ENCODE results near the gene STMN3.
"Not testable (repeated sequence)": the region's sequence is repeated elsewhere in the genome, so short reads cannot be mapped to it uniquely, and the experiment has no call there.

STMN3 gene

DNA sequence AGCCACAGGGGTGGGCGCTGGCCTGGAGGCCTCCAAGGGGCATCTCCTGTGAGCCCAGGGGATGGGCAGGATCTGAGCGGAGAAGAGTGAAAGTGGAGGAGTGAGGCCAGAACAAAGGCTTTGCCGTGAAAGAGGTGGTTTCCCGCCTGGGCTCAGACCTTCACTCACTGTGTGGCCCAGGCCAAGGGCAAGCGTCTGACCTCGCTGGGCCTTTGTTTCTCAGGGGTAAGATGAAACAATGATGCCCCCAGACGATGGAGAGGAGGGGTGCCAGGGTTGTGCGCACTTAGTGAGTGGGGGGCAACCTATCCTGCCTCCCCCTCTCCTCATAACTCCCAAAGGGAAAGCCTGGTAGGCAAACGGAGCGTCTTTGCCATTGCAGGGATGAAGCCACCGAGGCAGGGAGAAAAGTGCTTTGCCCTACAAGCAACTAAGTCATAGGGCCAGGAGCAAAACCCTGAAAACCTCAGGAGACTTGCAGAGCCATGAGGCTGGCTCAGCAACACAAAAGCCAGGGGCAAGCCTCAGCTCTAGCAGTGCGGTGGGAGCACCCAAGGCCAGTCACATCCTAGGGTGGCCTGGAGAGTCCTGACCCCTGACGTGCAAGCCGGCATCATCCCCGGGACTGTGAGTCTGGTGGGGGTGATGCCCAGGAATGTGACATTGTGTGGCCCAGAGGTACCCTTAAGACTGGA is 897 bp upstream of the STMN3 start:
- DNase-seq, result no peak

DNA sequence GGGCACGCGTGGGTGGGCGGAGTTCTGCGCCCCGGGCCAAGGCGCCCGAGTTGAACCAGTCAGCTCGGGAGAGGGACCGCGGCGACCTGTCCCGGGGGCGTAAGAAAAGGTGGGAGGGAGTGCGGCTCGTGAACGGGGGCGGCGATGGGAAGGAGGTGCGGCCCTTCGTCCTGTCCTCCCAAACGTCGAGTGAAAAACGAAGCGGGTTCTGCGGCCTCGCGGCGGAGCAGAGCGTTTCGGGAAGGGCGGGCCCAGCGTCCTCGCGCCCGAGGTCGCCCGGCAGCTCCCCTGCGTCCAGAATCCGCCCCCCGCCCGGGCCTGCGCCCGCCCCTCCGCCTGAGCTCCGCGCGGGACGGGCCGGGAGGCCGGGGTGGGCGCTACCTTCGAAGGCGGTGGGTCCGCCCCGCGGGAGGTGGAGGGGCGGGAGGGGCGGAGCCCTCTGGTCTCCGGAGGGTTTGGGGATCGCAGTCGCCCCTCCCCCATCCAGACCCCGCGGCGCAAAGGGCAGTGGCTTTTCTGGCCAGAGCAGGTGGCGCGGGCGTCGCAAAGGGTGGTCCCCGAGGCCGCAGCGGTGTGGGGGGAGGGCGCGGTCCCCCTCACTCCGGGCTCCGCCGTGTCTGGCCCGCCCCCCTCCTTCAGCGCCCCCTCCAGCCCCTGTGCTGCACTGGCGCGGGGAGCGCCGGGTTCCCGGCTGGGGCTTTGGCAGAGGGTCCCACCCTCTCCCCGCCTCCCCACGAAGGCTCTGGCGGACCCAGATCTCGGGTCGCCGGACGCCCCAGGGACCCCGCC is 838 bp downstream of the STMN3 start:
- peak; percentile 48 for DNase-seq

DNA sequence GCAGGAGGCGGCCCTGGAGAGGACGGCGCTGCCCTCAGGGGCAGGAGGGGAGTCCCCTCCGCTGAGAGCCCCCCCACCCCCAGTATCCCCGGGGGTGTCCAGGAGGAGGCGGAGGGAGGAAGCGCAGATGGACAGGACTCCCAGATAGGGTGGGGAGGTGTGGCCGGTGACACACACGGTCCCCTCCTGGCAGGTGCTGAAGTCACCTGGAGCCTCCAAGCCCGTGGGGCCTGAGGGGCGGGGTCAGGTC is 1.4 kb downstream of the STMN3 start:
- no peak for DNase-seq

DNA sequence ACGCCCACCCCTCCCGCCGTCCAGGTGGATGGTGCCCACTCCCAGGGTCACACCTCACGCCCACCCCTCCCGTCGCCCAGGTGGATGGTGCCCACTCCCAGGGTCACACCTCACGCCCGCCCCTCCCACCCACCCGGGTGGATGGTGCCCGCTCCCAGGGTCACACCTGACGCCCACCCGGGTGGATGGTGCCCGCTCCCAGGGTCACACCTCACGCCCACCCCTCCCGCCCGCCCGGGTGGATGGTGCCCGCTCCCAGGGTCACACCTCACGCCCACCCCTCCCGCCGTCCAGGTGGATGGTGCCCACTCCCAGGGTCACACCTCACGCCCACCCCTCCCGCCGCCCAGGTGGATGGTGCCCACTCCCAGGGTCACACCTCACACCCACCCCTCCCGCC is 2.7 kb downstream of the STMN3 start:
- not testable (repeated sequence) for DNase-seq

DNA sequence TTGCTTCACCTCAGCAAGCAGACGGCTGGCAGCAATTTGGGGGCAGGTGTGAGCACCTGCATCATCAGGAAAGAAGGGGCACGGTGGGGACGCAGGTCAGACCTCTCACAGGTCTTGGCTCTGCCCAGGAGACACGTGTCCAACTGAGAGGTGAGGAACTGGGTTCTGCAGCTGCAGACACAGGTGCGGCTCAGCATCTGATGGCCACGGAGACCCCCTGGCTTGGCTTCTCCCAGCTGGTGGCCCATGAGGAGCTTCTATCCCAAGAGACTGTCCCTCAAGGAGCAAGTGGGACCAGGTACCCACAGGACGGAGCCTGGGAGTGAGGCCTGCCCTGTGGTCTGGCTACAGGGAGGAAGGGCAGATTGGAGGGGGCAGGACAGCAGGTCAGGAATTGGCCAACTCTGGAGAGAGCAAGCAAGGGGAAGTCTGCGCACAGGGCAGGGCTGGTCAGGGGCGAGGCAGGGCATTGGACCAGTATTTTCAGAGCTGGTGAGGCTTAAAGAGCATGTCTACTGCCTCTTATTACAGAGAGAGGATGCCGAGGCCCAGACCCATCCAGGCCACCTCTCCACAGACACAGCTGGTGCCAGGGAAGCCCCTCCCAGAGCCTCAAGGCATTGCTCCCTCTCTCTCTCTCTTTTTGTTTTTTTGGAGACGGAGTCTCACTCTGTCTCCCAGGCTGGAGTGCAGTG is 4.2 kb downstream of the STMN3 start:
- no peak for DNase-seq

DNA sequence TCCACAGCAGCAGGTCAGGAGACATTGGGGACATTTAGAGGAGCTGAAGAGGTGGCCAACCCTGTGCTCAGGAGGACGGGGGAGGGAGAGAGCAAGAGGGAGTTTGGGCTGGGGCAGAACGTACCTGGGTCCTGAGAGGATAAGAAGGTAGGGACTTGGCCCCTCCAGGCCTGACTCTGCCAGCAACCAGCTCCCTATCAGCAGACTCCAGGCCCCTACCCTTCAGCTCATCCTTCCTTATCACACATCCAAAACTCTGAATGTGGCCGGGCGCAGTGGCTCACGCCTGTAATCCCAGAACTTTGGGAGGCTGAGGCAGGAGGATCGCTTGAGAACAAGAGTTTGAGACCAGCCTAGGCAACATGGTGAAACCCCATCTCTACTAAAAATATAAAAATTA is 5.0 kb downstream of the STMN3 start:
- no peak for DNase-seq

DNA sequence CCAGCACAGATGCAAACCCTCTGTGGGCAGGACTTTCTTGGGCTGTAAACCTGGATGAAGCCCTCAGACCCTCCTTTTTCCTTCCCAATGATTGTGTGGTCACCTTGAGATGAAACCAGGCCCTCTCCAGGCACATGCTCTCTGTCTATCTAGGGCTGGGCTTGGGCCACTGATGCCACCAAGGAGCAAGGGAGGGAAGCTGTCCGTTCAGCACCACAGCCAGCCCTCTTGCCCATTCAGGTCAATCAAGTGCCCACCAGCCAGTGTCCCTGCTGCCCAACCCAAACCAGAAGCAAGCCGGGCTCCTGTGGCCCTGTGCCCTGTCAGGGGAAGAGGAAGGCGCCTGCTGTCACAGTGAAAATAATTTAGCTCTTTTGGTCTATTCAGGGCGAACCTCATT is 8.0 kb downstream of the STMN3 start:
- no peak for DNase-seq

DNA sequence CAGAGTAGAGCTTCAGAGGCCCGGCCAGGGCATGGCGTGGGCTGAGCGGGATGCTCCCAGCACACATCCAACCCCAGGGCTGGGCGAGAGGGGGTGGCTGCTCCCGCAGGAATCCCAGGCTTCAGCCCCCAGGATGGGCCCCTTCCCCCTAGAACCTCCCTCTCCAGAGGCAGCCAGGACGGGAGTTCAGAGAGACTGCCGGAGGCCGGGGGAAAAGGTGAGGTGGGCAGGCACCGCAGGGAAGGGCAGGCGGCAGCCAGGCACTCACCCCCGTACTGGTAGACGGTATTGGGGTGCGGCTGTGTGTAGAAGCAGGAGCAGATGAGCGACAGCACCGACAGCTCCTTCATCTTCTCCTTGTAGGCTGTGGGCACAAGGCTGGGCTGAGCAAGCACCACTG is 9.3 kb downstream of the STMN3 start:
- no peak for DNase-seq

DNA sequence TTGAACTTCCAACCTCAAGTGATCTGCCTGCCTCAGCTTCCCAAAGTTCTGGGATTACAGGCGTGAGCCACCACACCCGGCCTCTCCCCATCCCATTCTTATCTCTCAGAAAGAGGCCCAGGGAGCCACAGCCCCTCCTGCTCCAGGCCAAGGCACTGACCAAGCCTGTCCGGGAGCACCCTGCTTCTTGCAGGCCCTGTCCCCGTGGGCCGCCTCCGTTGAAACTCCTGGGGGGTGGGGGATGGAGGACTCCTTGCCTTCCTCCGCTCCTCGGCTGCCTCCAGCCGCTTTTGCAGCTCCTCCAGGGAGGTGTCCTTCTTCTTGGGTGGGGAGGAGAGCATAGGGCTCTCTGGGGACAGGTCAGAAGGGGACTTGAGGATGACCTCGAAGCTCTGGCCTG is 9.7 kb downstream of the STMN3 start:
- no peak for DNase-seq

DNA sequence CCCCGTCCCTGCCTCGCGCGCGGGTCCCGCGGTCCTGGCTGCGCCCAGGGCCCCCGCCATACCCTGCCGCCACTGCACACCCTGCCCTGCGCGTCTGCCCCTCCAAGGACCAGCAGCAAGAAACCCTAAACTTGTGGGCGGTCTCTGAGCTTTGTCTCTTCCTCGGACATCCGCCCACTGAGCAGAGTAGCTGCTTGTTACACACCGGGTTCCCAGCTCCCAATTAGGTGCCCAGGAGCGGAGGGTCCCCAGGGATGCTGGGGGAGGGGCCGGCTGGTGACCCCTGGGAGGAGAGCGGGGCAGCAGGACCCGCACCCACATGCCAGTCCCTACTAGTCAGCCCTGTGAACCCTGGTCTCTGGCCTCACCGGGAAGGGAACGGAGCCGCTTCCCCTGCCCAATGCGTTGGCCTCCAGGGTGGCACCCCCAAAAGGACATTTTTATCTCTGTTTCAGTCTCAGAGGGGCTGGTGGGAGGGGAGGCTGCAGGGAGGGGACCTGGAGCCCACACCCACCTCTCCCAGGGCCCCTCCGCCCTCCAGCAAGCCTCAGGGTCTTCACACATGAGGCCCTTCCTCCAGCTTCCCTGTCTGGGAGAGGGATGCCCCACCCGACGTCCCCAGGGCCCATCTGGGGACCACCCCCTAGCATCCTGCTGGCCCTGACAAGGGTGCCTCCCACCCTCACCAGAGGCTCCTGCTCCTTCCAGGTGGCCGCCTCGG is 10.5 kb downstream of the STMN3 start:
- DNase-seq, result no peak

DNA sequence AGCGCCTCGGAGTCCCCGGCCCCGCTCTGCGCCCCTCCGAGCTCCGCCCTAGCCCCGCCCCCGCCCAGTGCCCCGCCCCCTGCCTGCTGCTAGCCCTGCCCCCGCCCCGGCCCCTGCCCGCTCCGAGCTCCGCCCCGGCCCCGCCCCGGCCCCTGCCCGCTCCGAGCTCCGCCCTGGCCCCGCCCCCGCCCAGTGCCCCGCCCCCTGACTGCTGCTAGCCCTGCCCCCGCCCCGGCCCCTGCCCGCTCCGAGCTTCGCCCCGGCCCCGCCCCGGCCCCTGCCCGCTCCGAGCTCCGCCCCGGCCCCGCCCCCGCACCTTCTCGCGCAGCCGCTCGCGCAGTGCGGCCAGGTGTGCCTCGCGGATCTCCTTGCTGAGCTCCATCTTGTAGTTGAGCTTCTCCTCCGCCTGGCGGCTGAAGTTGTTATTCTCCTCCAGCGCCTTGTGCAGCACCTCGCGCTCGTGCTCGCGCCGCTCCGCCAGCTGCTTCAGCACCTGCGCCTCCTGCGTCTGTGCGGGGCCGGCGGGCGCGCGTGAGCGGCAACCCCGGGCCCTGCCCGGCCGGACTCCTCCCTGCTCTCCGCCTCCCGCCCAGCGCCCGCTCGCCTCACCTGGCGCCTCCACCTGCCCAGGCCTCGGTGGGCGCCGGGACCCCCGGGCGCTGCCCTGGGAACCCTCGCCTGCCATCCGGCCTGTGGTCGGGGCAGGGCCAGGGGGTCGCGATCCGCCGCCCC is 11.3 kb downstream of the STMN3 start:
- peak; percentile 89 for DNase-seq

DNA sequence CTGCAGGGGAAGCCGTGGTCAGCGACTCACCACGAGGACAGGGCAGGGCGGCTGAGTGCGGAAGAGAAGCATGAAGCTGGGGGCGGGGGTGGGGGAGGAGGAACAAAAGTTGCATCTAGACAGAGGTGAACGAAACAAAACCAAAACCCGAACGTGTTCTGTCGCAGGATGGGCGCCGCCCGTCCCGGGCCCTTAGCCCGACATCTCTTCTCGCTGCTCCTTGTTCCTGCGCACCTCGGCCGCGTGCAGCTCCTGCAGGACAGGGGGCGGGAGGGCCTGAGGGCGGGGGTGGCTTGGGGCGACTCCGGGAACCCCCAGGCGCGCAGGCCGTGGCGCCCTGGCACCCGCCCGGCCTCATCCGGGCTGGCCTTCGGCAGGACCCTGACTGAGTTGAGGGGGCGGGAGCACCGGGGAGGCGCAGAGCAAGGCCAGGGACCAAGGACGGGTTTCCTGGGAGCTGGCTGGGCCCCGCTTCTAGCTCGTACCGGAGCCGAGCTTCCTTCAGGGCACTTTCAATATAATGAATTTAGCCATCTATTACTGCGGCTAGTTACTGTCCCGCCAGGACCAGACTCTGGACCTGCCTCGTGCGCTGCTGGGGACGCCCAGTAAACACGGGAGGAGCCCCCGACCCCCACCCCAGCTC is 12.0 kb downstream of the STMN3 start:
- DNase-seq, result no peak

DNA sequence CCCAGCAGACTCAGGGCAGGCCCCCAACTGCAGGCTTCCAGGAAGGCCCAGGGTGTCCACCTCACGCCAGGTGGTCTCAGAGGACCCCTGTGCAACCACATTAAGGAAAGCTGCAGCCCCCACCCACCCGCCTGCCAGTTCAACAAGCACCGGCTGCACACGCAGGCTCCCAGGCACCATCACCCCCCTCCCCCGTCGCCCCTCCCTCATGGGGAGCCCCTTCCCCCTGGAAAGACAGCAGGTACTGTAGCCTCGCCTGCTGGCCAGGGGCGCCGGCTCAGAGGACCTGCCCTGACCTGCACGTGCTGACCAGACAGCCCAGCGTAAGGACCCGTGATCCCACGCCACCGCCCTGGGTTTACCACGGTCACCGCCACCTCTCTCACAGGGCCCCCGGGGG is 12.5 kb downstream of the STMN3 start:
- DNase-seq, result not testable (repeated sequence)

DNA sequence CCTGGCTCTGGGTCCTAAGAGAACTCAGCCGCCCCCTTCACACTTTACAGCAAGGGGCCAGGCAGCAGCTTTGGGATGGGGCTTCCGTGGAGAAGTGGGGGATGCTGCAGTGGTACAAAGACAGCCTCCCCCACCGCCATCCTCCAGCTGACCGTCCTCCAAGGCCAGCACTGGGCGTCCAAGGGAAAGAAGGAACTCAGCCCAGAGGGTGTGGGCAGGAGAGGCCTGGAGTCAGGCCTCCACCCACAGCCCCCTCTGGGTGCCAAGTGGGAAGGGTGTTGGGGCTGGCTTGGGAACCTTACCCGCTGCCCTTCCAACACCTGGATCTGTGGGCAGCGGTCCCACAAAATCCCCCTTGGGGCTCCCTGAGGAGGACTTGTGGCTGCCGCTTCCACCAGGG is 13.1 kb downstream of the STMN3 start:
- DNase-seq, result no peak

DNA sequence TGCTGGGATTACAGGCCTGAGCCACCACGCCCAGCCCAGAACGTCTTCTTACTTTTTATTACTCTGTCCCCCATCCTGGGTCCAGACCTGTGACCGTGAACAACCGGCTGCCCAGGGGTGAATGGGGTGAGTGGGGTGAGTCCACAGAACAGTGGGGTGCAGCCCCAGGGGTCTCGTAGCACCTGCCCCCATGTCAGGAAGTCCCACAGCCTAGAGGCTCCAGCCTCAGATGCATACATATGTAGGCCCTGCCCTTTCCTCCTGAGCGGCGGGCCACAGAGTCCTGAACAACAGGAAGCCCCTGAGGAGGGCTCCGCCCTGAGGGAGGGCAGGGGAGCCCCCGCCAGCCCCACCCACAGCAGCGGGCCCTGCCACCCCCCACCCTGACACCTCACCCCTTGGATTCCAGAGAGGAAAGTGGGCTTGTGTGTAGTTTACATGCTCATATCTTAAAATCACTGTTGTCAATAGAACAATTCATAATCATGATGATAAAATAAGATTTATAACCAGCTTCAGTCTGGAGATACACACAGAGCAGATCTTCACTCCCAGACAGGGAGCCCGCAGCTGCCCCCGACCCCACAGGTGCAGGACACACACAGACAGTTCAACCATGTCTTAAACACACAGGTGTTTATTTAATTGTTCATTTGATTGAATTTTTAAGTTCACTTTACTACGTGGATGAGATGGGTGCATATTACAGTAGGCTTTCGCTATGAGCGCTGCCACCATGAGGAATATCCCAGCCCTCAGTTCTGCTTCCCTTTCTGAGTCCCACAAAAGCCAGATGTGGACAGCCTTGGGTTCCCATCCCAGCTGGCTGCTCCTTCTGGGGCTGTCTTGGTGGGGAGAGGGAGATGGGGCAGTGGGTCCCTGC is 13.9 kb downstream of the STMN3 start:
- no peak for DNase-seq

DNA sequence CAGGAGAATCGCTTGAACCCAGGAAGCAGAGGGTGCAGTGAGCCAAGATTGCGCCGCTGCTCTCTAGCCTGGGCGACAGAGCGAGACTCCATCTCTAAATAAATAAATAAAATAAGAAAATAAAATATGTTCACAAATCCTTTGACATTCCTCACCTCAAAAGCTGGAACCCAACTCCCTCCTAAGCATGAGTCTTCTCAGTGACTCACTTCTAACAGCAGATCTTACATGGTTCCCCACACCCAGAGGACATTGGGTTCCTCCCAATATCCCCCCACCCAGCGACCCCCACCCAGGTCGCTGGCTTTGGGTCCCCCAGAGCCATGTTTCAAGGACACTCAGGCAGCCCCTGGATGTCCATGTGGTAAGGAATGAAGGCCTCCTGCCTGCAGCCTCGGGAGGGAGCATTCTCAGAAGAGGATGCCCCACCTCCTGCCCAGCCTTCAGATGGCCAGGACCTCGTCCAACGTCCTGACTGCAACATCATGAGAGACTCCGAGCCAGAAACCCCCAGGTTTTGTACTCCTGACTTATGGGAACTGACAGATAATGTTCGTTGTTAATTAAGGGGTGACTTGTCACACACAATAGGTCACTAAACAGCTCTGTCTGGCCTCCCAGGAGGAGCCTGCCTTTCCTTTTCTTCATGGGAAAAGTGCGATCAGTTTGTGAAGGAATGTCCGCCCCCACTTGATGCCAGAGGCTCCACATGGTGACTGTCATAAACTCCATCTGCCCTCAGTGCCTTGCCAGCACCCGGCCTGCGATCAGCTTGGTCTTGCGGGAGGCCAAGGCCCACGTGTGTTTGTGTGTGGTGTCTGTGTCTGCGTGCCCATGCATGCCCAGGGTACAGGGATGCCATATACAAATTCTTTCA is 16.2 kb downstream of the STMN3 start:
- no peak for DNase-seq

DNA sequence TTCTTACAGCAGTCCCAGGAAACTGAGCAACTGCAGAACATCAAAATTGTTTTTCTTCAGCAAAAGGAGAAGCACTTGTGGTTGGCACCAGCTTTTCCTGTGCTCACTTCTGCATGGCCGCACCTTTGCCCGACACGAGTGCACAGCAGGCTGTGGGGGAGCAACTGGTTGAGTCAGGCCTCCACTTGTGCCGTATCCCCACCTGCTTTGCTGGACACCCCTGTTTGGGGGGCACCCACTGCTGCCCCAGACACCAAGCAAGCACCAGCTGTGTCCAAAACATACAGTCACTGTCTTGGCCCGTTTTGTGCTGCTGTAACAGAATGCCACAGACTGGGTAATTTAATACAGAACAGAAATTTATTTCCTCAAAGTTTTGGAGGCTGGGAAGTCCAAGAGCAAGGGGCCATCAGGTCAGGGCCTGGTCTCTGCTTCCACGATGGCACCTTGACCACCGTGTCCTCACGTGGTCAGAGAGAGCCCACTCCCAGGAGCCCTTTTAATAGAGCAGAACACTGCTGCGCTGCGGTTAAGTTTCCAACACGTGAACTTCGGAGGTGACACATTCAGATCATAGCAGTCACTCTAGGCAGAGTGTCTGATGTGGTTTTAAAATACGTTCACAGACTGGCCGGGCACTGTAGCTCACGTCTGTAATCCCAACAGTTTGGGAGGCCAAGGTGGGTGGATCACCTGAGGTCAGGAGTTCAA is 17.6 kb downstream of the STMN3 start:
- DNase-seq, result no peak

DNA sequence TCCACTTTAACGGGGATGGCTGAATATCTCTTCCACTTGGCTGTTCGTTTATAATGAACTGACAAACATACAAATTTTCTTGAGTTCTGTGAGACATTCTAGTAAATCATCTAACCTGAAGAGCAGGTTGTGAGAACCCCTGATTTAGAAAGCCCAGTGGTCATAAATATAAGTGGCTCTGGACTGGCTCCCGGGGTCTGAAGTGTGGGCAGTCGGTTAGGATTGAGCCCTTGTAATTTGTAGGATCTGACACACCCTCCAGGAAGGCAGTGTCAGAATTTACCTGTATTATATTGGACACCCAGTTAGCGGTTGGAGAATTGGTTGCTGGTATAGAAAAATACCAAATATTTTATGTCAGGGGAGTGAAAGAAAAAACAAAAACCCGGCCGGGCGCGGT is 19.5 kb downstream of the STMN3 start:
- DNase-seq, result no peak

DNA sequence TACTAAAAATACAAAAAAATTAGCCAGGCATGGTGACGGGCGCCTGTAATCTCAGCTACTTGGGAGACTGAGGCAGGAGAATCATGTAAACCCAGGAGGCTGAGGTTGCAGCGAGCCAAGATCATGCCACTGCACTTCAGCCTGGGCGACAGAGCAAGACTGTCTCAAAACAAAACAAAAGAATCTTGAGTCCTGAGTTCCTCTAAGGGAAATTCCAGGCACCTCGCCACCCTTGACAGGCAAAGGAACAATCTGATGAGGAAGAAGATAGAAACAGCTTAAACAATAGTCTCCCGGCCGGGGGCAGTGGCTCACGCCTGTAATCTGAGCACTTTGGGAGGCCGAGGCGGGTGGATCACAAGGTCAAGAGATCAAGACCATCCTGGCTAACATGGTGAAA is 21.8 kb downstream of the STMN3 start:
- not testable (repeated sequence) for DNase-seq

DNA sequence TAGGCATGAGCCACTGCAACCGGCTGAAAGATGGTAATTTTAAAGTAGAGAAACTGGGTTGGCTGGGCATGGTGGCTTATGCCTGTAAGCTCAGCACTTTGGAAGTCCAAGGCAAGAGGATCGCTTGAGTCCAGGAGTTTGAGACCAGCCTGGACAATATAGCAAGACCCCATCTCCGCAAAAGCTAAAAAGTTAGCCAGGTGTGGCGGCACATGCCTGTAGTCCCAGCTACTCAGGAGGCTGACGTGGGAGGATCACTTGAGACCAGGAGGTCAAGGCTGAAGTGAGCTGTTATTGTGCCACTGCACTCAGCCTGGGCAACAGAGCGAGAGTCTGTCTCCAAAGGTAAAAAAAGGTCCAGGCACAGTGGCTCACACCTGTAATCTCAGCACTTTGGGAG is 22.3 kb downstream of the STMN3 start:
- DNase-seq, result not testable (repeated sequence)
